GM23338 (cell line): ENCODE measurements around the gene INO80. TPM values are rescaled to one million over a fixed set of nuclear protein-coding genes. Genes with fewer than 3 reads are reported as not detected.

Experiments
- CREB1 ChIP-seq: fragments of 250-450 bp; sonication (Bioruptor Pico); IDR thresholded peaks from 2 replicates; pipeline ENCODE4 v1.5.0; 2020; ENCODE audit warnings: low read depth, mild to moderate bottlenecking, moderate library complexity
- CTCF ChIP-seq, 2 experiments: fragments of 200-600 bp in 1 of 2; sonication (generic) in 1 of 2; conservative IDR thresholded peaks; 2 replicates each; pipeline versions ENCODE4 v1.5.1 to v1.6.1; 2016 to 2017; ENCODE audit warnings: antibody characterized with exemption in 2 of 2, low read depth in 2 of 2, mild to moderate bottlenecking in 2 of 2, moderate library complexity in 1 of 2
- JUNB ChIP-seq: IDR thresholded peaks from one replicate; pipeline ENCODE4 v1.6.1; 2016; ENCODE audit warnings: antibody characterized with exemption; ENCODE audit not compliant: unreplicated experiment
- NANOG ChIP-seq: IDR thresholded peaks from 2 replicates; pipeline ENCODE4 v1.6.1; 2016; ENCODE audit warnings: antibody characterized with exemption, borderline replicate concordance
- POLR2AphosphoS5 ChIP-seq: IDR thresholded peaks from 2 replicates; pipeline ENCODE4 v1.6.1; 2016; ENCODE audit warnings: antibody characterized with exemption, low read depth
- REST ChIP-seq: IDR thresholded peaks from one replicate; pipeline ENCODE4 v1.6.1; 2018; ENCODE audit warnings: antibody characterized with exemption; ENCODE audit not compliant: unreplicated experiment
- STAT1 ChIP-seq: IDR thresholded peaks from one replicate; pipeline ENCODE4 v1.6.1; 2016; ENCODE audit warnings: antibody characterized with exemption; ENCODE audit not compliant: unreplicated experiment
- ZNF114 ChIP-seq: fragments of 250-450 bp; sonication (Bioruptor Pico); IDR thresholded peaks from 2 replicates; pipeline ENCODE4 v1.5.0; 2020; ENCODE audit warnings: mild to moderate bottlenecking, moderate library complexity
- ZNF331 ChIP-seq: fragments of 250-450 bp; sonication (Bioruptor Pico); IDR thresholded peaks from 2 replicates; pipeline ENCODE4 v1.5.0; 2020; ENCODE audit warnings: low read depth, mild to moderate bottlenecking, moderate library complexity
- ZNF462 ChIP-seq: fragments of 250-450 bp; sonication (Bioruptor Pico); IDR thresholded peaks from 2 replicates; pipeline ENCODE4 v1.5.0; 2020; ENCODE audit warnings: mild to moderate bottlenecking, moderate library complexity
- polyA plus RNA-seq: library from polyadenylated mRNA; unstranded; fragments of >200 nt; fragmentation: Nextera tagmentation; extraction: Ambion mirVana; gene quantifications from 2 replicates; pipeline ENCODE4 v1.2.1, GENCODE V29; 2016
- total RNA-seq: library from RNA; depleted of rRNA; stranded (reverse); fragments of >200 nt; shearing (Covaris generic); gene quantifications from 2 replicates; pipeline ENCODE4 v1.2.3, GENCODE V29; 2014
- TF ChIP-seq, protein P1 (sequence below): IDR thresholded peaks from 2 replicates; pipeline ENCODE4 v1.6.1; 2016; ENCODE audit warnings: antibody characterized with exemption

INO80 gene
- total and polyA plus RNA-seq, 2 experiments from 2014 or later: 6.5 to 24.9 TPM

DNA sequence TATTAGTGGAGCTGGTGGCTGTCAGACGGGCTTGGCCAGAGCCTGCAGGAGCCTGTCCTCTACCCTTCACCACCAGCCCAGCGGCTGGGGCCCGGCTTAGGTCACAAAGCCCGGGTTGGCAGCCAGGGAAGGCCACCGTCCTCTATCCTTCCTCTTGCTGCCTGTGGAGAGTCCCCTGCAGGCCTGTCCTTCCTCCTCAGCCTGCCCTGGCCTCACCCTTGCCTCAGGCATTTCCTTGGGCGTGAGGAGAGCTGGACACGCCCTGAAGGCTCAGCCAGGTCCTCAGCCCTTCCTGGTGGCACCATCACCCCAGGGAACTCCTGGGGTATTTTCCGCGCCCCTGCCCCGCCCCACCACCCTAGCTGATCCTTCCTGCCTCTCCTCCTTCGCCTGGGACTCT is 155.2 kb downstream of the INO80 start (continued):
- no peak for TF ChIP-seq ZNF462 (CRISPR knock-in tag)
- no peak for TF ChIP-seq JUNB
- no peak for TF ChIP-seq CTCF (conservative IDR thresholded peaks at IDR 0.05; ENCODE audit: low read depth in 2 of 2)
- TF ChIP-seq ZNF331: no peak
- no peak for TF ChIP-seq ZNF114 (CRISPR knock-in tag)
- TF ChIP-seq STAT1: no peak
- TF ChIP-seq CREB1: no peak
- TF ChIP-seq, protein P1, sequence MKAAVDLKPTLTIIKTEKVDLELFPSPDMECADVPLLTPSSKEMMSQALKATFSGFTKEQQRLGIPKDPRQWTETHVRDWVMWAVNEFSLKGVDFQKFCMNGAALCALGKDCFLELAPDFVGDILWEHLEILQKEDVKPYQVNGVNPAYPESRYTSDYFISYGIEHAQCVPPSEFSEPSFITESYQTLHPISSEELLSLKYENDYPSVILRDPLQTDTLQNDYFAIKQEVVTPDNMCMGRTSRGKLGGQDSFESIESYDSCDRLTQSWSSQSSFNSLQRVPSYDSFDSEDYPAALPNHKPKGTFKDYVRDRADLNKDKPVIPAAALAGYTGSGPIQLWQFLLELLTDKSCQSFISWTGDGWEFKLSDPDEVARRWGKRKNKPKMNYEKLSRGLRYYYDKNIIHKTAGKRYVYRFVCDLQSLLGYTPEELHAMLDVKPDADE: no peak
- TF ChIP-seq REST: no peak
- TF ChIP-seq POLR2AphosphoS5: no peak
- no peak for TF ChIP-seq NANOG
